PC-9 (cell line): ENCODE data around the gene ELK4.

Source experiments
- CTCF ChIP-seq: fragments of 200-600 bp; sonication (generic); conservative IDR thresholded peaks from 2 replicates; pipeline ENCODE4 v1.6.1; 2017; ENCODE audit warnings: mixed run types, antibody characterized with exemption, mild to moderate bottlenecking, moderate library complexity
- EZH2 ChIP-seq: fragments of 200-600 bp; sonication (generic); IDR thresholded peaks from 2 replicates; pipeline ENCODE4 v1.8.0; 2017; ENCODE audit warnings: antibody characterized with exemption, low read depth

- TF ChIP-seq CTCF (no peak), EZH2 (no peak)
Observed at GRCh38 chr1:205593967-205594366, 37.8 kb downstream of the ELK4 start.
